Glutamatergic neuron (in vitro differentiated cells): ENCODE results near the gene SCAMP4. TPM values are rescaled to one million over a fixed set of nuclear protein-coding genes. Genes with fewer than 3 reads are reported as not detected.

ENCODE experiments used
- DNase-seq: peaks from one replicate; pipeline ENCODE4 v3.0.0; 2022
- H3K27ac Mint-ChIP-seq: one replicate; pipeline ENCODE4 v1.8.0; 2020; ENCODE audit warnings: mild to moderate bottlenecking, mixed read lengths, inconsistent platforms; ENCODE audit not compliant: unreplicated experiment
- H3K27me3 Mint-ChIP-seq: one replicate; pipeline ENCODE4 v1.8.0; 2020; ENCODE audit warnings: mild to moderate bottlenecking, moderate library complexity, mixed read lengths, inconsistent platforms; ENCODE audit not compliant: unreplicated experiment
- H3K36me3 Mint-ChIP-seq: one replicate; pipeline ENCODE4 v1.8.0; 2020; ENCODE audit warnings: mild to moderate bottlenecking, mixed read lengths, inconsistent platforms; ENCODE audit not compliant: unreplicated experiment
- H3K4me1 Mint-ChIP-seq: one replicate; pipeline ENCODE4 v1.8.0; 2020; ENCODE audit warnings: mild to moderate bottlenecking, low read depth, mixed read lengths, inconsistent platforms; ENCODE audit not compliant: unreplicated experiment
- H3K4me3 Mint-ChIP-seq: one replicate; pipeline ENCODE4 v1.8.0; 2020; ENCODE audit warnings: mild to moderate bottlenecking, mixed read lengths, inconsistent platforms; ENCODE audit not compliant: unreplicated experiment
- H3K9me3 Mint-ChIP-seq: one replicate; pipeline ENCODE4 v1.8.0; 2020; ENCODE audit warnings: mild to moderate bottlenecking, moderate library complexity, mixed read lengths, inconsistent platforms; ENCODE audit not compliant: unreplicated experiment
- long read RNA-seq: library from polyadenylated mRNA; unstranded; transcript quantifications from one replicate; pipeline ENCODE4 v2.0.0, GENCODE V29; 2020; ENCODE audit not compliant: unreplicated experiment
- total RNA-seq: library from RNA; stranded (reverse); fragmentation: NEBNext Ultra II Directional; extraction: Animal tissue kit (Norgen Biotek cat#: 25700); gene quantifications from one replicate; pipeline ENCODE4 v1.2.1, GENCODE V29; 2021; ENCODE audit not compliant: unreplicated experiment
- TF ChIP-seq, protein P1 (sequence below): fragments of 200-600 bp; sonication (generic); IDR thresholded peaks from one replicate; pipeline ENCODE4 v1.5.0; 2021; ENCODE audit not compliant: partially characterized antibody, unreplicated experiment

The SCAMP4 gene, protein sequence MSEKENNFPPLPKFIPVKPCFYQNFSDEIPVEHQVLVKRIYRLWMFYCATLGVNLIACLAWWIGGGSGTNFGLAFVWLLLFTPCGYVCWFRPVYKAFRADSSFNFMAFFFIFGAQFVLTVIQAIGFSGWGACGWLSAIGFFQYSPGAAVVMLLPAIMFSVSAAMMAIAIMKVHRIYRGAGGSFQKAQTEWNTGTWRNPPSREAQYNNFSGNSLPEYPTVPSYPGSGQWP
- total RNA-seq: 66.3 TPM
- long read RNA-seq, partial matches to known transcripts: 0 of 3 reads
- long read RNA-seq, other reads (novel, unspliced or antisense): 1 of 3 reads

DNA sequence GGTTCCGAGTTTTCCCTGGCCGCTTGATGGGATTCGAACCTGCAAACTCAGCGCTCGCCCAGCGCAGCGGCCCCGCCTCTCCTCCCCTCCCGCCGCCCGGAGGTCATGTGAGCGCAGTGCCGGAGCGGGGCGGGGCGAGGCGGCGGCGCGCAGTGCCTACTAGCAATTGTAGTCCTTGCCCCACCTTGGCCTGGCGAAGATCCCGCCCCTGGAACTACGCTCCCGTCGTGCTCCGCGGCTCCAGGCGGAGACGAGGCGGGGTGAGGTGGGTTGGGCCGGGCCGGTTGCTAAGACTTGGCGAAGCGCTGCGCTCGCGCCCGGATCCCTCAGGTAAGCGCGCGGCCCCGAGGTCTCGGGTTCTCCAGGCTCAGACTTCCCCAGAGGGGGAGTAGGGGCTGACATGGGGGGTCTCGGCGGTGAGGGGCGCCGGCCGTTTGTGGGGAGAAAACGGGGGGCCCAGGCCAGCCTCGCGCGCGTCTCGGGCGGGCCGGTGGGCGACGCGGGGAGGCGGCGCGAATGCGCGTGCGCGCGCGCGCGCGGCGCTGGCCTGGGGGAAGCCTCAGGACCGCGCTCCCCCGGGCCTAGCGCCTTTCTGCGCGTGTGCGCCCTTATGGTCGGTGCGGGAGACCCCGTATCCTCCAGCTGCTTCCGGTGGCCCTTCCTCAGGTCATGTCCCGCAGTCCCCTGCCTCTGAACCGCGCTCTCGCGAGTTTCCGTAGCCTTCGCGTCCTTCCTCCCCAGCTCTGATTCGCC, at the start of gene SCAMP4, which contains the start of gene ADAT3:
SCAMP4 (plus strand) TSS at position 290 of the 753 bp plus-strand sequence. CDS start 9,621 bp downstream, outside the sequence.
ADAT3 (plus strand) TSS at position 290 of the 753 bp plus-strand sequence. CDS start 6,649 bp downstream, outside the sequence.
- Mint-ChIP-seq H3K4me1 (peaks cover 3% of the 10 kb centered on the region), H3K27me3 (peaks cover 4% of the 10 kb centered on the region), H3K4me3 (peak within 1 kb of the TSS; percentile 91), H3K27ac (peak within 1 kb of the TSS; percentile 77), H3K9me3 (peaks cover 5% of the 10 kb centered on the region), H3K36me3 (no peaks in the 10 kb centered on the region)
- TF ChIP-seq, protein P1, sequence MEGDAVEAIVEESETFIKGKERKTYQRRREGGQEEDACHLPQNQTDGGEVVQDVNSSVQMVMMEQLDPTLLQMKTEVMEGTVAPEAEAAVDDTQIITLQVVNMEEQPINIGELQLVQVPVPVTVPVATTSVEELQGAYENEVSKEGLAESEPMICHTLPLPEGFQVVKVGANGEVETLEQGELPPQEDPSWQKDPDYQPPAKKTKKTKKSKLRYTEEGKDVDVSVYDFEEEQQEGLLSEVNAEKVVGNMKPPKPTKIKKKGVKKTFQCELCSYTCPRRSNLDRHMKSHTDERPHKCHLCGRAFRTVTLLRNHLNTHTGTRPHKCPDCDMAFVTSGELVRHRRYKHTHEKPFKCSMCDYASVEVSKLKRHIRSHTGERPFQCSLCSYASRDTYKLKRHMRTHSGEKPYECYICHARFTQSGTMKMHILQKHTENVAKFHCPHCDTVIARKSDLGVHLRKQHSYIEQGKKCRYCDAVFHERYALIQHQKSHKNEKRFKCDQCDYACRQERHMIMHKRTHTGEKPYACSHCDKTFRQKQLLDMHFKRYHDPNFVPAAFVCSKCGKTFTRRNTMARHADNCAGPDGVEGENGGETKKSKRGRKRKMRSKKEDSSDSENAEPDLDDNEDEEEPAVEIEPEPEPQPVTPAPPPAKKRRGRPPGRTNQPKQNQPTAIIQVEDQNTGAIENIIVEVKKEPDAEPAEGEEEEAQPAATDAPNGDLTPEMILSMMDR: no peak
- peak; percentile 99 for DNase-seq

DNA sequence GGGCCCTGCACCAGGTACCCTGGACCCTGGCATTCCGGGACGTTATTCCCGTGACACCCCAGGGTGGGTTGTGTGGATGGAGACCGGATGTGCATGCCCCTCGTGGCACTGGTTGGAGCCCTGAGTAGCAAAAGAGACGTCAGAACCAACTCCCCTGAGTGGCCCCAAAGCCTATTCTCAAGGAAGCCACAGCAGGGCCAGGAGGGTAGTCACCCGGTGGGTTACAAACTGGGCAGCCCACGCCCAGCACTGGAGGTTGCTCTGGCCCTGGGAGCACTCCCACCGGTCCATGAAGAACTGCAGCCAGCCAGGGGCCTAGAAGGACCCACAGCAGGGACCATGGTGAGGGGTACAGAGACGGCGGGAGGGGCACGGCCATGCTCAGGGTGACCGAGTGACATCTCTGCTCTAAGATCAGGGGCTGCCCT, 49.4 kb upstream of the SCAMP4 start:
- TF ChIP-seq, protein P1: no peak
- Mint-ChIP-seq H3K27ac (peak overlapping the region; percentile 99), H3K4me1 (peaks cover 15% of the 10 kb centered on the region), H3K36me3 (no peaks in the 10 kb centered on the region), H3K4me3 (peak overlapping the region; percentile 81), H3K9me3 (peaks cover 19% of the 10 kb centered on the region), H3K27me3 (peaks cover 14% of the 10 kb centered on the region)
- no peak for DNase-seq

DNA sequence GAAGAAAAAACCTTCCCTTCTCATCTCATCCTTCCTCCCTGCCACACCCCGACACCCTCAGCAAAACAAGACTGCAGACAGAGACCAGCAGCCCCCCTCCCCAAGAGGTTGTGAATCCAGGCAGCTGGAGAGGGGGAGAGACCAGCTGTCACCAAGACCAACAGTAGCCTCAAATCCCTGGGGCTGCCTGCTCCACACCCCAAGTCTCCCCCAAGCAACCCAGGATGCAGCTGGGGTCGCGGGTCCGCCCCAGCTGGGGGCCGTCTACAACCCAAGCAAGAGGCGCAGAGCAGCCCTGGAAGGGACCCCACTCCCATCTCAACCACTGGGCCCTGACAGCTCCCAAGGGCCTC, 48.9 kb upstream of the SCAMP4 start:
- Mint-ChIP-seq H3K9me3 (peaks cover 21% of the 10 kb centered on the region), H3K4me3 (peak overlapping the region; percentile 81), H3K27me3 (peaks cover 17% of the 10 kb centered on the region), H3K4me1 (peaks cover 12% of the 10 kb centered on the region), H3K27ac (peak overlapping the region; percentile 99), H3K36me3 (no peaks in the 10 kb centered on the region)
- TF ChIP-seq, protein P1: no peak
- DNase-seq: peak; percentile 73

DNA sequence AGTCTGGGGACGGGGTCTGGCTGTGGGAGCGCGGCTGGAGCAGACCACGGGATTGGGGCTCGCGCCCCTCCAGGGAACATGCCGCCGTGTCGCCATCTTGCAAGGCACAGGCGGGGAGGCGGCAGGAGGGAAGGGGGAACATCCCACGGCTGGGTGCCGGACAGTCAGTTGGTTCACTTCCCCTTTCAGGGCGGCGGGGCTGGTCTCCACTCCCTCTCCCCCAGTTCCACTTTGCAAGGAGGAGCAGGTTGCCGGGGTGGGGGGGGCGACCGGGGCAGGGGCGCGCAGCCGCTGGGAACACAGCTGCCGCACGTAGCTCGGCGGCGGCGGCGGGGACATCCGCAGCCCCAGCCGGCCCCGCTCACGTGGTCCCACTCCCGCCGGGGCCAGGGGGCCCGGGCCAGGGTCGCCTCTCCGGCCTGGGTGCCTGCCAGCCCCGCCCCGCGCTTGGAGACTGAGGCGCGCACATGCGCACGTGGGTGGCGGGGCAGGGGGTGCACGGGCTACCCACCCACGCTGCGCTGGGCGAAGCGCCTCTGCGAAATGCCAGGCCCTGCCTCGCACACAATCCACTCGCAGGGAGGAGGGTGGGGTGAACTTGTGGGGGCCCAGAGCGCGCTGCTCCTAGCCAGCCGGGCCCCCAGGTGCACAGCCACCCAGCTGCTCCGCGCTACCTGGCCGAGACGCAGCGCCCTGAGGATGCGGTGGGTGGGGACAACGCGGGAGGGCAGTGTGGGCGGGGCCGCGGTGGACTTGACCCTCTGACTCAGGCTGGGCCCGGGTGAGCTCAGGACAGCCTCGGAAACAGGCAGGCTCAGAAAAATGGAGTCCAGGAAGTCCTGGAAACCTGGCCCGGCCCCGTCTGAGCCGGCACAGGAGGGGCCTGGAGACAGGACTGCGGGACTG, 48.2 kb upstream of the SCAMP4 start:
- DNase-seq: peak; percentile 75
- no peaks in the 10 kb centered on the region for H3K36me3 Mint-ChIP-seq
- peaks cover 18% of the 10 kb centered on the region for H3K27me3 Mint-ChIP-seq
- peaks cover 11% of the 10 kb centered on the region for H3K4me1 Mint-ChIP-seq
- peak overlapping the region; percentile 81 for H3K4me3 Mint-ChIP-seq
- TF ChIP-seq, protein P1: no peak
- peak overlapping the region; percentile 99 for H3K27ac Mint-ChIP-seq
- H3K9me3 Mint-ChIP-seq: peaks cover 22% of the 10 kb centered on the region
